C1 segment of cervical spinal cord (tissue), 14 donors: ENCODE data around the gene GLRA2.
A peak's percentile ranks its signal among the peaks of the same experiment; 100 is the strongest.
"Not testable (repeated sequence)": the region's sequence is repeated elsewhere in the genome, so short reads cannot be mapped to it uniquely, and the experiment has no call there.

Source experiments
- DNase-seq, 14 donors: peaks; one replicate each; lab custom pipeline; 2025; lab: John Stamatoyannopoulos, UW

The GLRA2 gene

DNA sequence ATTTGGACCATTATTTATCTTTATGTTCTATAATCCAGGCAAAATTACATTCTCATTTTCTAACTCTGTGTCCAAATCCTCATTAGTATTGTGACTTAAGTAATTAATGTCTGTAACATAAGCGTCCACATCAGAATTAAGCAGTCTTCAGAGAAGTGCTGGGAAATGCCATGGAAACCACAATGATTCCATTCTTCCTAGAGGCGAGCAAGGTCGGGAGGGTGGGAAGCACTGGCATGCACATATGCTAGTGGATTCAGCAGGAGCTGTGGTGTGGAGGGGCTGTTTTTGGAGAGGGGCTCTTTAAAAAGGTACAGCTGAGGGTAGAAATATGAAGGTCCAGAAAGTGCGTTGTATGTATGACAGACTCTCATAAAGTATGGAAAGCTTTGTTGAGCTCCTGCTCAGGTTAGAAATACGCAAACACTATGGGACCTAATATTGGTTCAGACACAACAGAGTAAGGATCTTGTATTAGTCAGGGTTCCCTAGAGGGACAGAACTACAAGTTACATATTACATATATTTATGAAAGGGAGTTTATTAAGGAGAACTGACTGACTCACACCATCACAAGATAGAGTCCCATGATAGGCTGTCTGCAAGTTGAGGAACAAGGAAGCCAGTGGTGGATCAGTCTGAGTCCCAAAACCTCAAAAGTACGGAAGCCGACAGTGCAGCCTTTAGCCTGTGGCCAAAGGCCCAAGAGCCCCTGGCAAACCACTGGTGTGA lies 61.5 kb downstream of the GLRA2 start:
- no peak for DNase-seq

DNA sequence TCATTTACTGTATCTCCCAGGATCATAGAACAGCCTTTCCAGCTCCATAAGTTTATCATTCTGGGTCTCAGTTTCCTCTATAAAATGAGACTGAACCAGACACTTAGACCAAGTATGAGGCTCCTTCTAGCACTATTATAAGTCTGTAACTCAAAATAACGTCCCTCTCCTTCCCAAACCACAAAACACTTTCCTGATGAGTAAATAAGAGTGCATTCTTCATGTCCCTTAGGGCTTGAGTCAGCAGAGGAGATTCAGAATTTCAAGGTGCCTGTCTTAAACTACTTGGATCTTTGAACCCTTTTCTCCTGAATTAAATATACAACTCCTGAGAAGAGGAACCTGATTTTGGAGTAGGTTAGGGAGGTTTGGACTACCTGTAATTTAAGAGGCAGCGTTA lies 62.6 kb downstream of the GLRA2 start:
- no peak for DNase-seq

DNA sequence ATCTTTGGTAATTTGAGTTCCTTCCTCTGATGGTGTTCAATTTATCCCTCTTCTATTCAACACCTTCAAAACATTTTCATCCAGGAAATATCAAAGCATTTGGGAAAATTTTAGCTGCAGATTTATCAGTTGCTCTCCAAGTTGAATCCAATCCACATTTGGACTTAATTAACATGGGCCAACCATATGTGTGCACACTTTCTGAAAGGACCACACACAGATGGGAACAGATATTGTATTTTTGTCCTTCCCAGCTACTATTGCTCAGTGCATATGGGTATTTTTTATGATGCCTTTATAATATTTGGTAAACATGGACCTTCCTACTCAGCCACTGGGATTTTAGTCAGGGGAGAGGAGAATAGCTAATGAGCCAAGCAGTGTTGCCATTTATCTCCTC lies 65.2 kb downstream of the GLRA2 start:
- DNase-seq: peak in 1 of 14 donors; percentile 15

DNA sequence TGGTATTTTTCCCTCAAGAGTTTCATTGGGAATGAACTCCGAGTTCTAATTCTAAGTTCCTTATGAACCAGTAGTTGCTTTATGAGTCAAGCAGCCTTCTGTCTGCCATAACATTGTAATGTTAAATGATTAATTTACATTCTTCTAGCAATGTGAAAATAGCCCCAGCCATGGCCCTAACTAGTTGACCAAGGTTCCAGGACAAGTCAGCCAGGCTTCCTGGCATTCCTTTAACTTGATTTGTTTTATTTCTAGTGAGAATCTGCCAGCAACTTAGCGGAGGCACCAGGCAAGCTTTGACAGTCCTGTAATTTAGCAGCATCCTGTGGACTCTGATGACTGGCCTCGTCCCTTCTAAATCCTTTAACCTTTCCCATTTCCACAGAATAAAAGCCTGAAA lies 69.0 kb downstream of the GLRA2 start:
- DNase-seq: no peak

DNA sequence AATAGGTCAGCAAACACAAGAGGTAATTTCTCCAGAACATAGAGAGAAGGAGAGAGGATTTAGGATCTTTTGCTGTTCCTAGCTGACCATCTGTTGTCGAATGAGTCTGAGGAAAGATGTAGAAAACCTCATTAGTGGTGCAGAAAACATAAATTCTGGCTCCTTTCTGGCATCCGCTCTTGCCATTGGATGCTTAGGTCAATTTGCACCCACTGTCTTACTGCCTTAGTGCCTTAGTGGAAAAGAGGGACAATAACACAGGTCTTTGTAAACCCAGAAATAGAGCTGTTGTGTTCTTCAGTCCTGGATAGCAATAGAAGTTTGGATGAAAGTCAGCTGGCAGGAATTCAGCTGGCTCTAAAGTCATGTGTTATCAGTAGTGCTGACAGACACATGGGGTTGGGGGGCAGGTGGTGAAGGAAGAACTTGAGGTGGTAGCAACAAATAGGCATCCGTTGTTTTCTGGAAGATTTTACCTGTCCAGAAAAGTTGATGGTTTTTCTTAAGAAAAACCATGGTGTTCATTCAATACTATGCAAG lies 78.2 kb downstream of the GLRA2 start:
- peak in 1 of 14 donors; percentile 61 for DNase-seq

DNA sequence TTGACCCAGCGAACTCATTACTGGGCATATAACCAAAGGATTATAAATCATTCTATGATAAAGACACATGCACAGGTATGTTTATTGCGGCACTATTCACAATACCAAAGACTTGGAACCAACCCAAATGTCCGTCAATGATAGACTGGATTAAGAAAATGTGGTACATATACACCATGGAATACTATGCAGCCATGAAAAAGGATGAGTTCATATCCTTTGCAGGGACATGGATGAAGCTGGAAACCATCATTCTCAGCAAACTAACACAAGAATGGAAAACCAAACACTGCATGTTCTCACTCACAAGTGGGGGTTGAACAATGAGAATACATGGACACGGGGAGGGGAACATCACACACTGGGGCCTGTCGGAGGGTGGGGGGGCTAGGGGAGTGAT lies 83.1 kb downstream of the GLRA2 start:
- DNase-seq: not testable (repeated sequence)

DNA sequence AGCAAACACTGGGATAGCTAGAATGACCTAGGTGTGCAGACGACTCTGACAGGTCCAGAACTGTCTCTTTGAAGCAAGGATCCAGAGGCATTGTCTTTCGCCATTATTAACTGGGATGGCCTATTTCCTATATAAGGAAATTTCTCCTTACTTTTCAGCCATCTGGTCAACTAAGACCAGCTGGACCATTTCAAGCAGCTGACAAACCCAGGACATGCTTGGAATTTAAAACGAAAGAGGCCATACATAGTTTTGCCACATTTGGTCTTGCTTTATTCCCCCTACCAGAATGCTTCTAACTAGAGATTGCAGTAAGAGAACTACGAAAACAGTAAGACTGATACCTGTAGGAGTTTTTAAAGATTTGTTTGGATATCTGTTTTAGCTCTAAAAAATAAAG lies 87.0 kb downstream of the GLRA2 start:
- DNase-seq: peak in 1 of 14 donors; percentile 11

DNA sequence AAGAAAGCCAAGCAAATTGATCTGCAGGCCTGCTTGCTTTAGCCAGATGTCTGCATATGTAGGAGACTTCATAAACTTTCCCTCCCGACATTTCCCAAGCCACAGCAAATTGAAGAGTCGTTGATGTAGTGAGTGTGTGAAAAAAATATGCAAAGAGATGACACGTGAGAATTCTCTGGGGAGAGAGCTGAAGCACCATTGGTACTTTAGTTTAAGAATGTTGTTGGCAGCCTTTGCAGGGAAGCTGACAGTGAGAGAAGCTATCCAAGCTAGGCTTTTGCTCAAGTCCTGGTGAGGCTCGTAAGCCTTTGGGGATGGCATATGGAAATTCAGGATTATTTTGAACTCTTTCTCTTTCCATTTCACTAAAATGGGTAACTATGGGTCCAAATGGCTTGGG lies 87.5 kb downstream of the GLRA2 start:
- no peak for DNase-seq

DNA sequence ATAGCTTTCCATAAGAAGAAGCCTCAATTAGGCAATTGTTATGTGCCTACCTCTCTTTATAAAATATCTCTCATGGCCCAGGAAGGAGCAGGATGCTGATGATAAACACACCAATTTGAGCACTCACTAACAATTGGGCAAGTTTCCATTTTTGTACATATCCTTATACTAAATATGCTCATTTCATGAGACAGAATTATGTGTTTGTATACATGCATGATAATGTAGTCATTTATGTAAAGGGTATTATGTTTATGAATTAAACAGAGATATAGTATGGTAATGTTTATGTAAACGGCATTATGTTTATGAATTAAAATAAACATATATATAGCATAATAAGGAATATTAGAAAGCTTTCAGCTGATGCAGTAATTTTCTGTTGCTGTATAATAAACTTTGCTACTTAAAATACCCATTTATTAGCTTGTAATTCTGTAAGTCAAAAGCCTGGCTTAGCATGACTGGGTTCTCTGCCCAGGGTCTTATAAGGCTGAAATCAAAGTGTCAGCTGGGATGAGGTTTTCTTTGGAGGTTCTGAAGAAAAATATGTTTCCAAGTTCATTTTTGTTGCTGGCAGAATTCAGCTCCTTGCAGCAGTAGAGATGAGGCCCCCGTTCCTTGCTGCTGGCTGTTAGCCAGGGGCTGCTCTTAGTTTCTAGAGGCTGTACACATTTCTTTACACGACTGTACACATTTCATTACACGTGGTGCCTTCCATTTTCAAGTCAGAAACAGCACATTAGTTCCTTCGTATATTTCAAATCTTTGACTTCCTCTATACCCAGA lies 89.0 kb downstream of the GLRA2 start:
- no peak for DNase-seq

DNA sequence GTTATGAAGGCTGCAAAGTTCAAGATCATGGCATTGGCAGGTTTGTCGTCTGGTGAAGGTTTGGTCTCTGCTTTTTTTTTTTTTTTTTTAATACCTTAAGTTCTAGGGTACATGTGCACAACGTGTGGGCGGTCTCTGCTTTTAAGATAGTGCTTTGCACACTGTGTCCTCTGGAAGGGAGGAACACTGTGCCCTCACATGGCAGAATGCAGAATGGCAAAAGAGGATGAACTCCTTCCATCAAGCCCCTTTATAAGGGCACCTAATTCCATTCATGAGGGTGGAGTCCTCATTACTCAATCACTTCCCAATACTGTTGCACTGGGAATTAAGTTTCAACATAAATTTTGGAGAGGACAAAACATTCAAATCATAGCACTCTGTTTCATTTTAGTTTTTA lies 101.4 kb downstream of the GLRA2 start:
- no peak for DNase-seq

DNA sequence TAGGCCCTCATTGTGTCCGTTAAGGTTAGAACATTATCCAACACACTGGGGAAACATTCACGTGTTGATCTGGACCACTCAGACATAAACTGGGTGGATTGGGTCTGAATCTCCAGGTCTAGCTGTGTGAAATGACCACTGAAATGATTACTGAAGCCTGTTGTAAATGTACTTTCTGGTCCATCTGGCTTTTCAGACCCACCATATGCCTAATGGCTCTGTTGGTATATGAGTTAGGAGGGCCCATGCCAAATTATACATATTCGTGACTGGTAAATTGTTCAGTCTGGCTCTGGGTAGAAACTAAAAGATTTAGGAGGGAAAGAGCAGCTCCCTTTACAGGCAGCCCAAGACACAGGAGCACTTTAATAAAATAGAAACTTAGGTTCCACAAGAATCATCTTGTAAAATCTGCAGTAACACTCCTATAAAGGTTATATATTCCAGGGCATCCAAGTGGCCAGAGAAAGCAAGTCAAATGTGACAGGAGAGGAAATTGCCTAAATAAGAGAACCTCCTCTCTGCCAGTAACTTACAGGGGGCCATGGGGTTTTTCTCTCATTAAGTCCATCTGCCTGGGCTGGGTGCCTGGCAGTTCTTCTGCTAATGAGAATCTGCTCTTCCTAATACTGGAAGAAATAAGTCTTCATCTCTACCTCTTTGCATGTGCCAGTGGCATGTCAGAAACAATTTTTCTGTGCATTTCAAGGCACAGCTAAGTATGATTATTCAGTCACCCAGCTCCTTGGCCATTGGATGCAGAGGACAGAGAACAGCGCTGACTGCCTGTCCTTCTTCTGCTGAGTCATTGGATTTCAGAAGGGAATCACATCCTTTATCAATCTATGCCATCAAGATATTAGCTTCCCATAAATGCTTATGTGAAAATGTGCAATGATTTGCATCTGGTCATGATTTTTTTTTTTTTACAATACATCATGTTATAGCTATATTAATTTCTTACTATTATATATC lies 112.6 kb downstream of the GLRA2 start:
- peak in 2 of 14 donors; percentile 3 to 79 for DNase-seq

DNA sequence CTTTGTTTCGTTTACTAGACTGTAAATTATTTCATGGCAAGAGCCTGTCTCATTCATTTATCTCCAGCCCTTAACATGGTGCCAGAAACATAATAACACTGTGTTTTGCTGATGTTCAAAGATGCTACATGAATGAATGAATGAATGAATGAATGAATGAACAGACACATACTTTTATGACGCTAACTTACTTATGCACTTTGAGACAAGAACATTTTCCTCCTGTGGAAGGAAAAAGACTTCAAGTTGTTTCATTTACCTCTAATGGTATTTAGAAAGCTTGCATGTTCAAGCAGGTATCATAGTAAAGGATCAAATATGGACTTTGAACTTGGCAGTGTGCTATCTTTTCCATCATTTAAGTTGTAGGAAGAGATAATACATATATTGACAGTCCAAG lies 131.6 kb downstream of the GLRA2 start:
- no peak for DNase-seq

DNA sequence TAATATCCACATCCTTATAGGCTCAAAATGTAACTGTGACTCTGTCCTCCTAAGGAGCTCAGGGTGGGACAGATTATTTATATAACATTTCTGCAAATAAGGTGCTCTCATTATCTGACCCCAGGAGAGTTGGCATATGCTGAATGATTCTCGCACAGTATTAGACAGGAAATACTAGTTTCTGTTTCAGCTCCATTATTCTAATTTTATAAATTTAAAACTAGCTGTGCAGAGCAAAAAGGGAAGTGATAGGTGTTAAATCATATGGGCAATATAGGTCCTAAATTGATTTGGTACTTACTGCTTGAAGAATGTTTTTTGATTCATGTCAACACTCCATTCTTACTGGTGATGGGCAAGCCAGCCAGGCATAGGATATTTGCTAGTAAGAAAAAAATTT lies 141.5 kb downstream of the GLRA2 start:
- DNase-seq: no peak

DNA sequence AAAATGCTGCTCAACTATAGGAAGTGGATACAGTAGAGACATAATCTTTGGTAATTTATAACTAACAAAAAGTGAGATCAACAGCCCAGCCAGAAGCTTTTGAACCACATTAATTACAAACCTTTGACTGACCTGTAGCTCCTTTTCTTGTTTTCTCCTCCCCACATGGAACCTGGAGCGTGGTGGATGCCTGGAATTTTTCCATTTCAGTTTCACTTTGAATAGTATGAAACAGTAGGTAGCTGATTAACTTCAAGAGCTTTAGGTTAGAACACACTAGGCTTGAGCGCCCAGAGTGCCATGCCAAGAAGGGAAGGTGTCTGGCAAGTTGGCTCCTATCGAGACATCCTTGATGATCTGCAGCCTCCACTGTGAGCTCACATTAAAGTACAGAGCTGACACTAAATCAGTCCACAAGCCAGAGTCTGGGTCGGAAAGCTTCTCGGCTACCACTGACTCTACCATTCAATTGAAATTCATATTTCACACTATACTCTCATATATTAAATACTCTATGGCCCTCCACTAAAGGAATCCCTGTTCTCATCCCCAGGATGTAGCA lies 143.4 kb downstream of the GLRA2 start:
- DNase-seq: no peak

DNA sequence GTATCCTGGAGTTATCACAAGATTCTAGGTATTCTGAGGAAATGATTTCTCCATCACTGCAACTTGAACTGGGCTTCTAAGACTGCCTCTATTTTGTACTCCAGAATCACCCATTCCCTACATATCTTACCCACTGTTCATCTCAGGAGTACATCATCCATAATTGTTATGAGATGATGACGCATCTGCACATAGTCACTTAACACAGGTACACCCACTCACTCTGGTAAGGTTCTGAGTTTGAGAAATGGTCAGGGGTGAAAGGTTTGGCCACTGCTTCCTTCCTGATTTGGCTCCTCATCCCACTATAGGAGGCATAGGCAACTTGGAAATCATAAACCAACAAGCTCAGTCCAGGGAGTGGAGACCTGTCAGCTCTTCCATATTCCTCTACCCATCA lies 143.9 kb downstream of the GLRA2 start:
- DNase-seq: no peak

DNA sequence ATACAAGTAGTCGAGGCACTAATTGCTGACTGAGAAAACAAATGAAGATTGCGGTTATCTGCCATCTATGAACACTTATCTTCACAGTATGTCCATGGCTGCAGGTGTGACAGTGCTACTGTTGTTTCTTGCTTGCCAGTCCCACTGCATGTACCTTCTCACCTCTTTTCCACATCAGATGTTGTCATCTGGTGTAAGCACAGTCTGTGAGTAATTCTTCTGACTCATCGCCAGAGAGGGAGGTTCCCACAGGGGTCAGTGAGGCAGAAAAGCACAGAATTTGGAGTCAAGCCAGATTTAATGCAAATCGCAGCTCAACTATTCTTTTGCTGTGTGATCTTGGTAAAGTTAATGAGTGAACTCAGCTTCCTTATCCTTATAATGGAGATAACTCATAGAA lies 144.4 kb downstream of the GLRA2 start:
- peak in 1 of 14 donors; percentile 0 for DNase-seq

DNA sequence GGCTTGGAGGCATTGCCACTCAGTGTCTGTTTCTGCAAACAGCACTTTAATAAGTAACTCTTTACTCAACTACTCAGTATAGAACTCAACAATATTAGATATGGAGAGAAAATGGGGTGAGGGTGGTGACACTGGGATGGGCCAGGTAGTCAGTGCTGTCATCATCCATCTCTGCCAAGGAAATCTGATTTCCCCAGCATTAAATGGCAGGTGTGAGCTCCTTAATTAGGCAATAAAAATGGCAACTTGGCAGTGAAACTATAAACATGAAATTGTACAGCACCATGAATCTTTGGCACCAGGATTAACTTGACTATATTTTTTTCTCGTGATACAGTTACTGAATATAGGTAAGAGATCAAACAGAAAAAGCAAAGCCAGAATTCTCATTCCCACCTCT lies 146.2 kb downstream of the GLRA2 start:
- DNase-seq: peak in 1 of 14 donors; percentile 2

DNA sequence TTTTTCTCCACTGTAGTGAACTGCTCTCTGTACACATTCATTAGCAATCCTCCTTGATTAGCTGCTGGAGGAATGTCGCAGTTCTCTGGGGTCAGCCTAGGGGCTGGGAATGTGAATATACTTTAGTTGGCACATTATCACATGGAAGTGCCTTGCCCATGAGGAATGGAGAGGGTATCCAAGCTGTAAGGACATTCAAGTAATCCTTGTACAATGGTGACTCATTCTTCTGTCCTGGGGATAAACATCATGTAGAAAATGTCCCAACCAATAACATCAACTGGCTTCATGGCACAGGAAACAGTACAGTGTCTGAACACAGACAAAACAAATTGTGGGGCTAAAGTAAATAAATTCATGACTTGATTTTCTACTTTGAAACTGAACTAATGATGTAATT lies 147.1 kb downstream of the GLRA2 start:
- DNase-seq: no peak

DNA sequence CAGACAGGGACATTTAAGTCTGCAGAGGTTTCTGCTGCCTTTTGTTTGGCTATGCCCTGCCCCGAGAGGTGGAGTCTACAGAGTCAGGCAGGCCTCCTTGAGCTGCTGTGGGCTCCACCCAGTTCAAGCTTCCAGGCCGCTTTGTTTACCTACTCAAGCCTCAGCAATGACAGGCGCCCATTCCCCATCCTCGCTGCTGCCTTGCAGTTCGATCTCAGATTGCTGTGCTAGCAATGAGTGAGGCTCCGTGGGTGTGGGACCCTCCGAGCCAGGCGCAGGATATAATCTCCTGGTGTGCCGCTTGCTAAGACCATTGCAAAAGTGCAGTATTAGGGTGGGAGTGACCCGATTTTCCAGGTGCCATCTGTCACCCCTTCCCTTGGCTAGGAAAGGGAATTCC lies 159.0 kb downstream of the GLRA2 start:
- not testable (repeated sequence) for DNase-seq

DNA sequence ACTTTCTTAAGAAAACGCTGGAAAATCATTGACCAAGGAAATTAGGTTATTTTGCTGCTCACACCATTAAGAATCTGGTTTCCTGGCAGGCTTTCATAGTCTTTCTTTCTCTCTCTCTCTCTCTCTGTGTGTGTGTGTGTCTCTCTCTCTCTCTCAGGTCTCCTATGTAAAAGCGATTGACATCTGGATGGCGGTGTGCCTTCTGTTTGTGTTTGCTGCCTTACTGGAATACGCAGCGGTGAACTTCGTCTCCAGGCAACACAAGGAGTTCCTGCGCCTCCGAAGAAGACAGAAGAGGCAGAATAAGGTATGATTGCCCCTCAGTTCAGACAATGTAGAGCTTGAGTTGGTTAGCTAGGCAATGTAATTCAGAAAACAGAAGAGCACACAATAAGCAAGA lies 161.2 kb downstream of the GLRA2 start:
- no peak for DNase-seq

DNA sequence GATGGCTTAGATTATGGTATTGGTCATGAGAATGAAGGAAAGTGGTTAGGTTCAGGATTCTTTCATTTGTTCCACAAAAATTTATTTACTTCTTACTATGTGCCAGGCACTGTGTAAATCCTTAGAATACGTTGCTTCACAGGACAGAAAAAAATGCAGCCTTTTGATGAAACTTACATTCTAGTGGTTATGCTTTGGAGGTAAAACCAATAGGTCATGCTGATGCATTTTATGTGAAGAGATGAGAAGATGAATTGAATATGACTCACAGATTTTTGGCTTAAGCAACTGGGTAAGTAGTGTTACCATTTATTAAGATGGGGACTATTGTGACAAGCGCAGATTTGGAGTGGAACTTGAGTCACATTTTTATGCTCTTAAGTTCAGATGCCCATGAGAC lies 165.3 kb downstream of the GLRA2 start:
- DNase-seq: no peak
